Adrenal gland (tissue), 5 donors: Measurements from ENCODE around the gene TPX2.

Experiments used
- CTCF ChIP-seq, 6 experiments: fragments of 450-650 bp in 4 of 6; fragments of 200-600 bp in 2 of 6; sonication (generic) in 1 of 6; IDR thresholded peaks; 1 replicate in 5 of 6; 2 replicates in 1 of 6; pipeline versions ENCODE4 v1.5.1 to v1.8.0; 2016 to 2021; ENCODE audit warnings: antibody characterized with exemption in 6 of 6, mild to moderate bottlenecking in 2 of 6, moderate library complexity in 1 of 6
- POLR2A ChIP-seq, 2 donors: fragments of 450-650 bp; IDR thresholded peaks; one replicate each; pipeline ENCODE4 v1.6.1; 2017; ENCODE audit warnings: antibody characterized with exemption in 2 of 2, mild to moderate bottlenecking in 2 of 2, moderate library complexity in 1 of 2
- donor health status: DM: no; HTN: no; CAD: no.

- TF ChIP-seq CTCF (IDR thresholded peaks at IDR 0.05) (no peak), POLR2A (IDR thresholded peaks at IDR 0.05) (no peak)
These were observed 48.9 kb upstream of the TPX2 start for GRCh38 chr20:31690124-31690666.
